ENCODE data around the gene CPM.
A peak's percentile ranks its signal among the peaks of the same experiment; 100 is the strongest.

The CPM gene

GRCh38 chr12:68970306-68970705 is 37.3 kb upstream of the CPM start:
- DNase-seq (ENCODE audit: insufficient read length) (no peak), FAIRE-seq (no peak)
- TF ChIP-seq TAF1 (IDR thresholded peaks at IDR 0.05; ENCODE audit: borderline replicate concordance, low read depth, low read length) (no peak), POLR2AphosphoS5 (IDR thresholded peaks at IDR 0.05; ENCODE audit: low read depth, low read length) (no peak)

GRCh38 chr12:68967046-68967445 is 34.1 kb upstream of the CPM start:
- FAIRE-seq (no peak), DNase-seq (ENCODE audit: insufficient read length) (no peak)
- TF ChIP-seq POLR2A (IDR thresholded peaks at IDR 0.05; ENCODE audit: low read depth, low read length) (no peak), POLR2AphosphoS5 (IDR thresholded peaks at IDR 0.05; ENCODE audit: low read depth, low read length) (no peak), TAF1 (IDR thresholded peaks at IDR 0.05; ENCODE audit: borderline replicate concordance, low read depth, low read length) (no peak)

DNA sequence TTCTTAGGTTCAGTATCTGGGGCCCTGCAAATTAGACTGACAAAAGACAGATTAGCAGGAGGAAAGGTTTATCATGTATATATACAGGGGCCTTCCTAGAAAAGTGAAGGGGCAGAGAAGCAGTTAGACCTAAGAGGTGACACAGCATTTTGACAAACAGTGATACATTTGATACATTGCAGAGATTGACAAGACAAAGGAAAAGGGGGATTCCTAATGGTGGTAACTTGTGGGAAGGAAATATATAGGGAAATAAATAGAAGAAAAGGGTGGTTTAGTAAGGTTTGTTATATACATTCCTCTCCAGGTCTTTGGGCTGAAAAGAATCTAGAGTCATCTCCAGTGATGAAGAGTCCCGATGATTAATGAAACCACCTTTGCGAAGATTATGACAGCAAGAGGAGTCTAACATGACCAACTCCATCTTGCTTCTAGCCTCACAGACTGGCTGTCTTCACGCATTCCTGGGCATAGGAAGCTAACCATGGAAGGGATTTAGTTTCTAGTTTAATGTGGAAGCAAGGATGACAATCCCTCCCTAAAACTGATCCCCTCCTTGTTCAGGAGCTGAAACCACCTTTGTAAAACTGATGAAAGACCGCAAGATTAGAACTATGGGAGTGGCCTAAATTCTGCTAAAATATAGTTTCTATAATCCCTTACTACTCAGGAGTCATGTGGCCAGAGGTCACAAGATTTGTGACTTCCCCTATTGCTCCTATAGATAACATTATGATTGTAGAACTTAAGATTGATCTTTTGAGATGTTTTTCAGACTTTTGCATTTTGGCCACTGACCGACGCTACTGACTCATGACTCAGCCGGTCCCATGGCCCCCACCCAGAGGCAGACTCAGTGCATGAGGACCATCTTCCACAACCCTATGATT is 31.1 kb upstream of the CPM start:
- FAIRE-seq (no peak), DNase-seq (ENCODE audit: insufficient read length) (no peak)
- no peak for TF ChIP-seq POLR2A (IDR thresholded peaks at IDR 0.05; ENCODE audit: low read depth, low read length)

DNA sequence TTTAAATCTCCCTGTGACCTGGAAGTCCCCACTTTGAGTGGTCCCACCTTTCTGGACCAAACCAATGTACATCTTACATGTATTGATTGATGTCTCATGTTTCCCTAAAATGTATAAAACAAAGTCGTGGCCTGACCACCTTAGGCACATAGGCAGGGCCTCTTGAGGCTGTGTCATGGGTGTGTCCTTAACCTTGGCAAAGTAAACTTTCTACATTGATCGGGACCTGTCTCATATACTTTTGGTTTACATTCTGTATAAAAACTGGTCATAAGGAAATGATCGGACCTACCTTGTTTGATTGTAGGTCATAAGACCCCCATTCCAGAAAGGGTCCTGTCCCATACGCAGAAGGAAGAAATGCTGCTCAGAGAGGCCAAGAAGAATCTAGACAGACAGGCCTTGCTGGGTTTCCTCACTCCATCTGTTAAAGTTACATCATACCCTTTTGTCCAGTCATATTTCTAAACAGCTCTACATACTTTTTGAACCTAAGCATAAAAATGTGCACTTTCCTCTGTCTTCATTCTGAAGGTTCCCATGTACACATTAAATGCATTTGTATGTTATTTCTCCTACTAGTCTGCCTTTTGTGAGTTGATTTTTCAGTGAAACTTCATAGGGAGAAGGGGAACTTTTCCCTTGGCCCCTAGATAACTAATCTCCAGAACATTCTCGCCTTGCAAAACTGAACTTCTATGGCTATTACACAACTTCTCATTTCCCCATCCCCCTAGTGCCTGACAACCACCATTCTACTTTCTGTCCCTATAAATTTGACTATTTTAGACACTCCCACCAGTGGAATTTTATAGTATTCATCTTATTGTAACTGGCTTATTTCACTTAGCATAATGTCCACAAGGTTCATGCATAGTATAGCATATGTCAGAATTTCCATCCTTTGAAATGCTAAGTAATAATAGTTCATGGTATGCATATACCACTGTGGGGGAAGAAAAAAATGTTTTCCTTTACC is 30.2 kb upstream of the CPM start:
- TF ChIP-seq POLR2A (IDR thresholded peaks at IDR 0.05; ENCODE audit: low read depth, low read length), result no peak
- no peak for TF ChIP-seq POLR2AphosphoS5 (IDR thresholded peaks at IDR 0.05; ENCODE audit: low read depth, low read length)
- no peak for TF ChIP-seq TAF1 (IDR thresholded peaks at IDR 0.05; ENCODE audit: borderline replicate concordance, low read depth, low read length)
- DNase-seq (ENCODE audit: insufficient read length), result no peak
- FAIRE-seq, result peak; percentile 9

DNA sequence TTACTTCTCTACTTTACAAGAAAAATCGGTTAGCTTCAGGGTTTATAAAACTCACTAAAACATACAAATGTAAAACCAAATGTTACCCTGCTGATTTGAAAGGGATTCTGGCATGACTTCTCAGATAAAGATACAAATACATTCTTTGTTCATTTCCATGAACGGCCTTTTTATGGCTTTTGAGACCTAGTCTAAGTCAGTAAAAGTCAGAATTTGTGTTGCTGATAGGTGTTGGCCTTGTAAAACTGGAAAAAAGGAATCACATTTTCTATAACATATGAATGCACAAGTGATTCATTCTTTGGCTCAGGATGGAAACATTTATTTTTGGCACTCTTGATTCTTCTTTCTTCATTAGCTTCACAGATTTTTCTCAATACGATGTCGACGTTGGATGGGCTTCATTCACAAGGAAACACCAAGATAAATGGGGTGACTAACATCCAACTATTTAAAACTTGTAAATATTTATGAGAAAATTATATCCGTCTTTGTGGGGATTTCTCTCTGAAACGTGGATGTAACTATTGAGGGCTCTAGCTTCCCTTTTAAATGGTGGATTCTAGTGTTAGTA is 27.0 kb upstream of the CPM start:
- no peak for FAIRE-seq

GRCh38 chr12:68959143-68959858 is 26.3 kb upstream of the CPM start:
- DNase-seq (ENCODE audit: insufficient read length), result no peak
- FAIRE-seq, result no peak
- no peak for TF ChIP-seq POLR2AphosphoS5 (IDR thresholded peaks at IDR 0.05; ENCODE audit: low read depth, low read length)
- no peak for TF ChIP-seq POLR2A (IDR thresholded peaks at IDR 0.05; ENCODE audit: low read depth, low read length)
- TF ChIP-seq TAF1 (IDR thresholded peaks at IDR 0.05; ENCODE audit: borderline replicate concordance, low read depth, low read length), result no peak

More for the DNA sequence above, 27.0 kb upstream of the CPM start:
- TF ChIP-seq TAF1 (IDR thresholded peaks at IDR 0.05; ENCODE audit: borderline replicate concordance, low read depth, low read length) (no peak), POLR2A (IDR thresholded peaks at IDR 0.05; ENCODE audit: low read depth, low read length) (no peak), POLR2AphosphoS5 (IDR thresholded peaks at IDR 0.05; ENCODE audit: low read depth, low read length) (no peak)
- DNase-seq (ENCODE audit: insufficient read length), result no peak

GRCh38 chr12:68958322-68958721 is 25.4 kb upstream of the CPM start:
- FAIRE-seq, result peak; percentile 53
- no peak for TF ChIP-seq POLR2AphosphoS5 (IDR thresholded peaks at IDR 0.05; ENCODE audit: low read depth, low read length)
- TF ChIP-seq TAF1 (IDR thresholded peaks at IDR 0.05; ENCODE audit: borderline replicate concordance, low read depth, low read length), result no peak
- TF ChIP-seq POLR2A (IDR thresholded peaks at IDR 0.05; ENCODE audit: low read depth, low read length), result no peak

DNA sequence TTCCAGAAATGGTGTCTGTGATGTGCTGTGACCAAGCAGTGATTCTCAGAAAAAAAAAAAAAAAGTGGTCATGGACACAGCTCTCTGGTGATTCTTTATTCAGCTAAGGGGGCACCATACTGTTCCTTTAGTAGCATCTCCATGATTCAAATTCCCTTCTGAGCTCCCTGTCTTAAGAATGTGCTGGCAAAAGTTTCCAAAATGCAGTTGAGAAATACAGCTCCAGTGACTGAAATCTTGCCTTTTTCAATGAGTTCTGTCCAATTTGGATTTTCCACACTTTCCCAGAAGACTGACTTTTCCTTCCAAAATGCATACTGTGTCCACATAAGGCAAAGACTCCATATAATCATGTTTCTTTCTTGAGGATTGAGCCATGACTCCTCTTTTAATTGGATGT is 24.3 kb upstream of the CPM start:
- no peak for TF ChIP-seq TAF1 (IDR thresholded peaks at IDR 0.05; ENCODE audit: borderline replicate concordance, low read depth, low read length)
- TF ChIP-seq POLR2AphosphoS5 (IDR thresholded peaks at IDR 0.05; ENCODE audit: low read depth, low read length), result no peak
- no peak for TF ChIP-seq POLR2A (IDR thresholded peaks at IDR 0.05; ENCODE audit: low read depth, low read length)
- DNase-seq (ENCODE audit: insufficient read length) (no peak), FAIRE-seq (no peak)

More at GRCh38 chr12:68958322-68958721, 25.4 kb upstream of the CPM start:
- DNase-seq (ENCODE audit: insufficient read length), result peak; percentile 22

DNA sequence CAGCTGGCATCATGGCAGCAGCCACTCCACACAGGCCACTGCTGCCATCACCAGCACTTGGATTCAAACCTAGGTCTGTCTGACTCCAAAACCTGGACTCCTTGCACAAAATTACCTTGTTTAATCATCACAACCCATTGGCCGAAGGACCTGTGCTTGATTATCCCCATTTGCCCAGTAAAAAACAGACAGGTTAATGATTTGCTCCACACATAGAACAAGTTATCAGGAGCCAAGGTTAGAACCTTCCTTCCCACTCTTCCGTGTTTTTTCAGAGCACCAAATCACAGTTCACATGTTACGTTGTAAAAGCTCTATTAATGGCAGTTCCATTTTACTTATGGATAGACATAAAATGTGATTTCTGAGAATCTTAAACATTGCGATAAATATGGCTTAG is 23.5 kb upstream of the CPM start:
- no peak for DNase-seq (ENCODE audit: insufficient read length)
- no peak for FAIRE-seq
- TF ChIP-seq TAF1 (IDR thresholded peaks at IDR 0.05; ENCODE audit: borderline replicate concordance, low read depth, low read length) (no peak), POLR2A (IDR thresholded peaks at IDR 0.05; ENCODE audit: low read depth, low read length) (no peak), POLR2AphosphoS5 (IDR thresholded peaks at IDR 0.05; ENCODE audit: low read depth, low read length) (no peak)

- TF ChIP-seq TAF1 (IDR thresholded peaks at IDR 0.05; ENCODE audit: borderline replicate concordance, low read depth, low read length) (no peak), POLR2A (IDR thresholded peaks at IDR 0.05; ENCODE audit: low read depth, low read length) (no peak), POLR2AphosphoS5 (IDR thresholded peaks at IDR 0.05; ENCODE audit: low read depth, low read length) (no peak)
- FAIRE-seq (no peak), DNase-seq (ENCODE audit: insufficient read length) (no peak)
Measured at GRCh38 chr12:68954811-68955210, 21.8 kb upstream of the CPM start.

DNA sequence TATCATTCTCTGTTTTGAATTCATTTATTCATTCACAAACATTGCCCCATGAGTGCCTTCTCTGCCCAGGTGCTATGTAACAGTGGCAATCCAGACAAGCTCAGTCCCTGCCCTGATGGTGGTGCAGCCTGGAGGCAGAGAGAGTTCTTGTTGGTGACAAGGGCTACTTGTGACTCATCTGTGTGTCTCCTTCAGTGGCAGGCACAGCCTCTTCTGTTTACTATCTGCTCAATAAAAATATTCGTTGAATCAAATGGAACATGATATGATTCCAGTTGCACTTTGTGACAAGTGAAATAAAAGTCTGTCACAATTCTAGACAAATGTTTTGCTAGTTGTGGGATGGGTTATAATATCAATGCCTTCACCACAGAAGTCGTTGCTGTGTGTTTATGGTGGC is 20.6 kb upstream of the CPM start:
- TF ChIP-seq TAF1 (IDR thresholded peaks at IDR 0.05; ENCODE audit: borderline replicate concordance, low read depth, low read length), result no peak
- no peak for TF ChIP-seq POLR2AphosphoS5 (IDR thresholded peaks at IDR 0.05; ENCODE audit: low read depth, low read length)
- no peak for TF ChIP-seq POLR2A (IDR thresholded peaks at IDR 0.05; ENCODE audit: low read depth, low read length)
- no peak for DNase-seq (ENCODE audit: insufficient read length)

More for the DNA sequence above, 20.6 kb upstream of the CPM start:
- no peak for FAIRE-seq

All from GM12892 (cell line).